GM19397 (cell line): ENCODE results near the gene CES4A.
"Not testable (repeated sequence)": the region's sequence is repeated elsewhere in the genome, so short reads cannot be mapped to it uniquely, and the experiment has no call there.

Source experiments
- ATAC-seq: cut with Tn5 transposase; IDR thresholded peaks from one replicate; pipeline ENCODE4 v1.9.1; 2021; ENCODE audit warnings: mild to moderate bottlenecking, moderate library complexity; ENCODE audit not compliant: unreplicated experiment

CES4A gene

GRCh38 chr16:66955363-66956153, 32.8 kb upstream of the CES4A start:
- not testable (repeated sequence) for ATAC-seq

GRCh38 chr16:66956154-66956457, 32.3 kb upstream of the CES4A start:
- not testable (repeated sequence) for ATAC-seq

- ATAC-seq: no peak
These were observed 29.3 kb upstream of the CES4A start for GRCh38 chr16:66958857-66959703.

- no peak for ATAC-seq
These were observed 28.7 kb upstream of the CES4A start for GRCh38 chr16:66959704-66960161.

- no peak for ATAC-seq
These were observed 28.1 kb upstream of the CES4A start for GRCh38 chr16:66960270-66960669.

- ATAC-seq: peak; percentile 75
These were observed 27.2 kb upstream of the CES4A start, which contains the start of gene CES3 for GRCh38 chr16:66961065-66961744. CES3 (plus strand) TSS chr16:66961266; CDS start chr16:66961308, 42 bp downstream.

- ATAC-seq: no peak
These were observed 26.5 kb upstream of the CES4A start for GRCh38 chr16:66961914-66962313.

GRCh38 chr16:66964049-66964448, 24.3 kb upstream of the CES4A start:
- ATAC-seq: no peak

- no peak for ATAC-seq
These were observed 19.5 kb upstream of the CES4A start for GRCh38 chr16:66968847-66969246.

GRCh38 chr16:66970775-66971720, 17.3 kb upstream of the CES4A start:
- no peak for ATAC-seq

GRCh38 chr16:66972983-66973382, 15.4 kb upstream of the CES4A start:
- ATAC-seq: no peak

GRCh38 chr16:66973716-66974115, 14.7 kb upstream of the CES4A start:
- ATAC-seq: no peak

GRCh38 chr16:66974156-66974931, 14.0 kb upstream of the CES4A start:
- ATAC-seq: not testable (repeated sequence)

GRCh38 chr16:66974932-66975246, 13.5 kb upstream of the CES4A start:
- not testable (repeated sequence) for ATAC-seq

GRCh38 chr16:66975302-66975893, 13.0 kb upstream of the CES4A start:
- ATAC-seq: no peak

- no peak for ATAC-seq
These were observed 11.6 kb upstream of the CES4A start for GRCh38 chr16:66976746-66977145.

GRCh38 chr16:66977341-66978113, 10.9 kb upstream of the CES4A start:
- peak; percentile 82 for ATAC-seq

- ATAC-seq: no peak
These were observed 9.2 kb upstream of the CES4A start for GRCh38 chr16:66979011-66979717.
